Trophoblast cell (in vitro differentiated cells and primary cell): ENCODE data around the gene AQP12B.
"Not testable (repeated sequence)": the region's sequence is repeated elsewhere in the genome, so short reads cannot be mapped to it uniquely, and the experiment has no call there.

ENCODE experiments used
- DNase-seq, 2 donors: peaks; one replicate each; pipeline ENCODE4 v3.0.0-alpha.2; 2016
- H2AFZ ChIP-seq: 2 replicates; pipeline ENCODE4 v1.6.1; 2013; ENCODE audit warnings: low read length, moderate library complexity, mild to moderate bottlenecking; ENCODE audit not compliant: insufficient read depth, poor library complexity
- H2AK5ac ChIP-seq: 2 replicates; pipeline ENCODE4 v1.6.1; 2013; ENCODE audit warnings: mild to moderate bottlenecking, low read length
- H2BK120ac ChIP-seq: 2 replicates; pipeline ENCODE4 v1.6.1; 2013; ENCODE audit warnings: low read length, mild to moderate bottlenecking, moderate library complexity; ENCODE audit not compliant: insufficient read depth, poor library complexity
- H2BK12ac ChIP-seq: 2 replicates; pipeline ENCODE4 v1.6.1; 2013; ENCODE audit warnings: mild to moderate bottlenecking, low read length, moderate library complexity
- H2BK5ac ChIP-seq: 2 replicates; pipeline ENCODE4 v1.6.1; 2013; ENCODE audit warnings: low read length, low read depth, moderate library complexity, mild to moderate bottlenecking; ENCODE audit not compliant: poor library complexity
- H3K14ac ChIP-seq: 2 replicates; pipeline ENCODE4 v1.6.1; 2013; ENCODE audit warnings: mild to moderate bottlenecking, low read length
- H3K18ac ChIP-seq: 2 replicates; pipeline ENCODE4 v1.6.1; 2013; ENCODE audit warnings: mild to moderate bottlenecking, low read length
- H3K23ac ChIP-seq: 2 replicates; pipeline ENCODE4 v1.6.1; 2013; ENCODE audit warnings: low read length
- H3K27ac ChIP-seq: 2 replicates; pipeline ENCODE4 v1.5.1; 2013; ENCODE audit warnings: low read depth, mild to moderate bottlenecking, inconsistent platforms, low read length, moderate library complexity
- H3K27me3 ChIP-seq: 2 replicates; pipeline ENCODE4 v1.6.1; 2013; ENCODE audit warnings: inconsistent platforms, mild to moderate bottlenecking, low read length, moderate library complexity; ENCODE audit not compliant: insufficient read depth
- H3K36me3 ChIP-seq, 2 experiments: 1 replicate in 1 of 2; 2 replicates in 1 of 2; pipeline ENCODE4 v1.6.1; 2013; ENCODE audit warnings: low read length in 2 of 2, mild to moderate bottlenecking in 2 of 2, moderate library complexity in 1 of 2; ENCODE audit not compliant: insufficient read depth in 2 of 2, control insufficient read depth in 1 of 2
- H3K4ac ChIP-seq: 2 replicates; pipeline ENCODE4 v1.6.1; 2013; ENCODE audit warnings: low read depth, mild to moderate bottlenecking, low read length, moderate library complexity
- H3K4me1 ChIP-seq, 2 experiments: 1 replicate in 1 of 2; 2 replicates in 1 of 2; pipeline ENCODE4 v1.6.1; 2013; ENCODE audit warnings: low read length in 2 of 2, mild to moderate bottlenecking in 2 of 2, moderate library complexity in 1 of 2; ENCODE audit not compliant: insufficient read depth in 2 of 2, control insufficient read depth in 1 of 2
- H3K4me2 ChIP-seq: 2 replicates; pipeline ENCODE4 v1.6.1; 2013; ENCODE audit warnings: inconsistent platforms, mild to moderate bottlenecking, low read length, moderate library complexity
- H3K4me3 ChIP-seq: 2 replicates; pipeline ENCODE4 v1.5.1; 2013; ENCODE audit warnings: mild to moderate bottlenecking, low read depth, low read length, inconsistent platforms
- H3K79me1 ChIP-seq: one replicate; pipeline ENCODE4 v1.6.1; 2013; ENCODE audit warnings: low read length
- H3K79me2 ChIP-seq: 2 replicates; pipeline ENCODE4 v1.6.1; 2013; ENCODE audit warnings: low read length, mild to moderate bottlenecking; ENCODE audit not compliant: control insufficient read depth, insufficient read depth, poor library complexity
- H3K9ac ChIP-seq: 2 replicates; pipeline ENCODE4 v1.6.1; 2013; ENCODE audit warnings: mild to moderate bottlenecking, low read length
- H3K9me3 ChIP-seq: 2 replicates; pipeline ENCODE4 v1.6.1; 2013; ENCODE audit warnings: low read depth, mild to moderate bottlenecking, control low read depth, inconsistent platforms, low read length; ENCODE audit not compliant: insufficient read depth
- H4K12ac ChIP-seq: 2 replicates; pipeline ENCODE4 v1.6.1; 2013; ENCODE audit warnings: low read depth, mild to moderate bottlenecking, low read length, moderate library complexity
- H4K8ac ChIP-seq: 2 replicates; pipeline ENCODE4 v1.6.1; 2013; ENCODE audit warnings: low read depth, mild to moderate bottlenecking, low read length, moderate library complexity
- H4K91ac ChIP-seq: one replicate; pipeline ENCODE4 v1.6.1; 2013; ENCODE audit warnings: low read depth, mild to moderate bottlenecking, low read length, moderate library complexity
- WGBS: extraction: QIAGEN DNeasy Blood & Tissue Kit; methylation state at CpG from one replicate; pipeline ENCODE4 v1.1.7; 2013; ENCODE audit warnings: missing lambda C conversion rate; ENCODE audit not compliant: insufficient read length, insufficient coverage; ENCODE audit errors: extremely low coverage; 5-methylcytosine and 5-hydroxymethylcytosine counted together

Gene AQP12B

GRCh38 chr2:240696469-240696868 is 13.8 kb upstream of the AQP12B start:
- H2BK5ac ChIP-seq, H3K36me3 ChIP-seq, H4K91ac ChIP-seq, H2AK5ac ChIP-seq, H3K18ac ChIP-seq, H2BK120ac ChIP-seq, H3K4ac ChIP-seq, DNase-seq, H3K79me1 ChIP-seq, H2AFZ ChIP-seq, H3K23ac ChIP-seq, H3K4me2 ChIP-seq, H3K79me2 ChIP-seq, H3K14ac ChIP-seq, H3K9me3 ChIP-seq, H2BK12ac ChIP-seq, H4K8ac ChIP-seq, H3K27ac ChIP-seq, H3K4me3 ChIP-seq, H4K12ac ChIP-seq, H3K4me1 ChIP-seq, H3K27me3 ChIP-seq, H3K9ac ChIP-seq: not testable (repeated sequence)
- WGBS: no CpG with 5 or more reads among the region's 13 CpGs

- not testable (repeated sequence) for H2BK120ac ChIP-seq, H2BK12ac ChIP-seq, H3K79me2 ChIP-seq, H4K12ac ChIP-seq, H3K4ac ChIP-seq, H3K9me3 ChIP-seq, DNase-seq, H3K9ac ChIP-seq, H3K4me3 ChIP-seq, H2BK5ac ChIP-seq, H3K4me1 ChIP-seq, H3K23ac ChIP-seq, H3K79me1 ChIP-seq, H3K18ac ChIP-seq, H2AK5ac ChIP-seq, H3K27me3 ChIP-seq, H3K36me3 ChIP-seq, H4K91ac ChIP-seq, H3K4me2 ChIP-seq, H4K8ac ChIP-seq, H2AFZ ChIP-seq, H3K27ac ChIP-seq, H3K14ac ChIP-seq
- WGBS: no CpG with 5 or more reads among the region's 19 CpGs
Measured at GRCh38 chr2:240695593-240695992, 12.9 kb upstream of the AQP12B start.

- H2AFZ ChIP-seq, H2BK12ac ChIP-seq, H3K27me3 ChIP-seq, H3K14ac ChIP-seq, H3K4me3 ChIP-seq, H4K8ac ChIP-seq, H3K9me3 ChIP-seq, H3K36me3 ChIP-seq, H3K4me2 ChIP-seq, H3K79me1 ChIP-seq, H2AK5ac ChIP-seq, DNase-seq, H4K12ac ChIP-seq, H3K18ac ChIP-seq, H3K4me1 ChIP-seq, H2BK5ac ChIP-seq, H3K79me2 ChIP-seq, H3K23ac ChIP-seq, H3K27ac ChIP-seq, H3K4ac ChIP-seq, H2BK120ac ChIP-seq, H3K9ac ChIP-seq, H4K91ac ChIP-seq: not testable (repeated sequence)
- WGBS: no CpG with 5 or more reads among the region's 12 CpGs
Measured at GRCh38 chr2:240694304-240694703, 11.6 kb upstream of the AQP12B start.

GRCh38 chr2:240692583-240693561 is 10.2 kb upstream of the AQP12B start:
- not testable (repeated sequence) for H3K36me3 ChIP-seq, H2BK5ac ChIP-seq, H3K79me2 ChIP-seq, H4K12ac ChIP-seq, H4K91ac ChIP-seq, H3K4me1 ChIP-seq, H3K23ac ChIP-seq, H2AK5ac ChIP-seq, H3K27ac ChIP-seq, DNase-seq, H3K4ac ChIP-seq, H3K79me1 ChIP-seq, H4K8ac ChIP-seq, H3K4me2 ChIP-seq, H2BK12ac ChIP-seq, H3K14ac ChIP-seq, H3K9me3 ChIP-seq, H2AFZ ChIP-seq, H3K9ac ChIP-seq, H3K18ac ChIP-seq, H2BK120ac ChIP-seq, H3K27me3 ChIP-seq, H3K4me3 ChIP-seq
- WGBS: no CpG with 5 or more reads among the region's 34 CpGs
